Kidney (tissue), 14 donors: ENCODE results near the gene HOXD12. TPM values are rescaled to one million over a fixed set of nuclear protein-coding genes. Genes with fewer than 3 reads are reported as not detected.

Experiments
- DNase-seq, 5 donors: peaks; one replicate each; pipeline ENCODE4 v3.0.0-alpha.2; 2013 to 2020
- FAIRE-seq: peaks from 2 replicates; lab custom pipeline; 2012; peaks lifted over from hg19 to GRCh38; lab: Jason Lieb, UNC
- H3K27ac ChIP-seq, 2 donors: one replicate each; pipeline ENCODE4 v1.7.0; 2013; ENCODE audit warnings: low read depth in 2 of 2, low read length in 2 of 2, inconsistent platforms in 1 of 2
- H3K27me3 ChIP-seq: one replicate; pipeline ENCODE4 v1.7.1; 2013; ENCODE audit warnings: low read length, inconsistent platforms; ENCODE audit not compliant: control insufficient read depth, insufficient read depth
- H3K36me3 ChIP-seq, 3 donors: one replicate each; pipeline versions ENCODE4 v1.7.0 to v1.7.1; 2013; ENCODE audit warnings: low read length in 3 of 3, control low read depth in 1 of 3, inconsistent platforms in 1 of 3; ENCODE audit not compliant: insufficient read depth in 3 of 3, control insufficient read depth in 2 of 3
- H3K4me1 ChIP-seq, 3 donors: one replicate each; pipeline versions ENCODE4 v1.7.0 to v1.7.1; 2013; ENCODE audit warnings: low read length in 3 of 3, inconsistent platforms in 1 of 3, low read depth in 1 of 3; ENCODE audit not compliant: control insufficient read depth in 2 of 3, insufficient read depth in 2 of 3
- H3K4me3 ChIP-seq, 3 donors: one replicate each; pipeline versions ENCODE4 v1.7.0 to v1.8.1; 2013; ENCODE audit warnings: low read length in 3 of 3, control low read depth in 1 of 3, inconsistent platforms in 1 of 3
- H3K9ac ChIP-seq, 3 donors: one replicate each; pipeline versions ENCODE4 v1.7.0 to v1.7.1; 2013; ENCODE audit warnings: low read length in 3 of 3, control low read depth in 1 of 3, inconsistent platforms in 1 of 3
- H3K9me3 ChIP-seq, 3 donors: one replicate each; pipeline versions ENCODE4 v1.7.0 to v1.7.1; 2013; ENCODE audit warnings: low read length in 3 of 3, control low read depth in 1 of 3, inconsistent platforms in 1 of 3; ENCODE audit not compliant: control insufficient read depth in 2 of 3, insufficient read depth in 1 of 3
- CTCF ChIP-seq: IDR thresholded peaks from 3 replicates; pipeline ENCODE4 v1.5.1; 2012; ENCODE audit warnings: mild to moderate bottlenecking, moderate library complexity, borderline replicate concordance; ENCODE audit not compliant: insufficient read depth; ENCODE audit errors: extremely low read depth
- intact Hi-C: fragments of 100-400 bp; cut with DNase I; formaldehyde crosslinking; loops from one replicate; pipeline ENCODE4 v1.11.1; 2022
- polyA plus RNA-seq: library from polyadenylated mRNA; stranded (reverse); fragments of 350-450 nt; fragmentation: Illumina TruSeq; extraction: RNeasy Lipid Tissue Mini Kit (QIAGEN cat#74804); gene quantifications from one replicate; pipeline ENCODE4 v1.2.3, GENCODE V29; 2014; ENCODE audit warnings: low read depth, low replicate concordance; ENCODE audit not compliant: insufficient read depth
- total RNA-seq: library from RNA; stranded (reverse); fragmentation: NEBNext Ultra II Directional; extraction: Animal tissue kit (Norgen Biotek cat#: 25700); gene quantifications from one replicate; pipeline ENCODE4 v1.2.1, GENCODE V29; 2021
- donor health status: control.
- donor health status: control.
- donor health status: control.
- donor health status: control.
- donor health status: control.
- donor health status: DM: yes; HTN: yes; CAD: no.
- donor health status: Normal renal cell carcinoma (clear cell type).

HOXD12 gene
- total and polyA plus RNA-seq, 2 donors from 2014 or later, result not detected

DNA sequence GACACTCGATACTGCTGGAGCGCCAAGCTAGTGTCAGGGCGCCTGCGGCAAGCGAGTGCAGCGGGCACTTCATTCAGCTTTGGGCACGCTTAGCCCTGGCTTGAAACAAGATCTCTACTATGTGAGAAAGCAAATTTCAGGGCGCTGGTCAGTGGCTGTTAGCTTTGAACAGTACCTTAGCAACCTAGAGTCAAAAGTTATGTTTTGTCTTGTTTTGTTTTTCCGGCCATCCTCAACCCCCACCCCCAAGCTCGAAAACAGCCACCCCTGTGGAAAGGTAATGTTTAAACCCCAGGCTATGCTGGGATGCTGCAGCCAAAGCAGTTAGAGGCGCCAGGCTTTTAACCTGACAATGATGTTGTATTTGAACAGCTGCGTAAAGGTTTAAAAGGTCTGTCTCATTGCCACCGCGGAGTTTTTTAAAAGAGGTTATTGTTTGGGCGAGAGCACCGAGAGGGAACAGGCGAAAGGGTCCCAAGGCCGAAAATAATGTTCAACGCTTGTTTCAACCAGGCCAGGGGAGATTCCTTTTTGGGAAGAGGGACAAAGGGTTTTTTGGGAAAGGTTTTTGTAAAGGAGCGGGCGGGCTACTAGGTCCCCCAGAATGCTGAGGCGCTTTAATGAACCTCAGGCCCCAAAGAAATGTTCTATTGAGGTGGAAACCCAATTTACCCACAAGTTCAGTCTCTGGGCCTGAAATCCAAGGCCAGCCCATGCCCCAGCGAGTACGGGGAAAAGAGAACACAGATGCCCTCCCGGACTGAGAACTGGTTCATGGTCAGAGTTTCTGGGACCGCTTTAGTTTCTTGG, 14.7 kb downstream of the HOXD12 start:
- no peak for TF ChIP-seq CTCF
- Histone ChIP-seq H3K27ac (peak overlapping the region; percentile 94 to 95), H3K27me3 (no peaks in the 10 kb centered on the region), H3K9me3 (no peaks in the 10 kb centered on the region), H3K4me3 (peak overlapping the region; percentile 36 to 89 (median 69)), H3K9ac (peak overlapping the region; percentile 52 to 97 (median 84)), H3K4me1 (peaks cover 0 to 5% (median 0%) of the 10 kb centered on the region in 3 donors), H3K36me3 (peaks cover 0 to 8% (median 0%) of the 10 kb centered on the region in 3 donors)
- no peak for FAIRE-seq
- peak in 4 of 5 donors; percentile 72 to 87 (median 79) for DNase-seq
- intact Hi-C loops, result no loop called here

- no peak for TF ChIP-seq CTCF
- Histone ChIP-seq H3K4me1 (peaks cover 0 to 12% (median 0%) of the 10 kb centered on the region in 3 donors), H3K9me3 (no peaks in the 10 kb centered on the region), H3K27me3 (no peaks in the 10 kb centered on the region), H3K36me3 (peaks cover 0 to 13% (median 0%) of the 10 kb centered on the region in 3 donors), H3K27ac (peak overlapping the region; percentile 94 to 95), H3K4me3 (peak overlapping the region; percentile 43 to 89 (median 69)), H3K9ac (peak overlapping the region; percentile 52 to 97 (median 84))
- FAIRE-seq, result no peak
- peak in 1 of 5 donors; percentile 61 for DNase-seq
- intact Hi-C loops, result no loop called here
Observed at GRCh38 chr2:176114930-176115625, 15.5 kb downstream of the HOXD12 start.

DNA sequence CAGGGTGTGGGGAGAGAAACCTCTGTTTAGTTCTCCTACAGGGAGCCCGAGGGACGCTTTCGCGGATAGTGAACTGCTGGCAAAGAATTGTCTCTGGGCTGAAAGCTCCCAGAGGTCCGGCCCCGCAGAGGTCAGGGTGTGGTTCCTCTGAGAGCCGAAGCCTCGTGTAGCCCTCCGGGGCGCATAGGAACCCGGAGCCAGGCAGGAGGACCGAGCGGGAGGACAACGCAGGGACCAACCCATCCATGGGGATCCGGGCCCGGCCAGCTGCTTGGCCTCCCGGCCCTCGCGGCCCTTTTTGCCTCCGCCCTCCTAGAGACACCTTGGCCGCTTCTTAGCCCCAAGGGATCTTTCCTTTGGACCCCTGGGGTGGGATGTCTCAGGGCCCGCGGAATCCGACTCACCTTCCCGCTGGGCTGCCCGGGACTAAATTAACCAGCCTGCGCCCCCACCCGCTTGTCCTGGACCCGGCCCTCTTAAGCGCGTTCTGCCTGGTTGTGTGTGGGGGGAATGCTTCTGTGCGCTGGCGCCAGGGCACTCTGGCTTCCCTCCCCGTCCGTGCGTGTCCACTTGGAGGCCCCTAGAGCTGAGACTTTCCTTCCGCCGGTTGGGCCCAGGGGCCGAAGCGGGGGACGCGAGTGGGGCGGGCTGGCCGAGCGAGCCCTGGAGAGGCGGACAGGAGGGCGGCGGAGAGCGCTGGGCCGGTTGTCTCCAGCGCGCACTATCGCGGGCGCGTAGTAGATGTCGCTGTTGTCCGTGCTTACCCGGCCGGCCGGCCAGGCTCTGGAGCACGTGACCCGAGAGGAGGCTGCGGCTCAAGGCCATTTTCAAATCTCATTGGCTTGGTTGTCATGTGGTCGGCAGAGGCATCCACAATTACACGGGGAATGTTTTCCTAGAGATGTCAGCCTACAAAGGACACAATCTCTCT, 16.6 kb downstream of the HOXD12 start, which contains the start of gene HOXD10:
Gene HOXD10, plus strand, starts transcription at position 896 of the 931 bp plus-strand sequence. CDS start 56 bp downstream, outside the sequence.
- Histone ChIP-seq H3K27ac (peak within 1 kb of the TSS; percentile 94 to 95), H3K27me3 (no peaks in the 10 kb centered on the region), H3K4me3 (peak within 1 kb of the TSS; percentile 62 to 89 (median 69)), H3K9ac (peak within 1 kb of the TSS; percentile 49 to 97 (median 84)), H3K4me1 (peaks cover 0 to 15% (median 2%) of the 10 kb centered on the region in 3 donors), H3K9me3 (no peaks in the 10 kb centered on the region), H3K36me3 (peaks cover 0 to 10% (median 0%) of the 10 kb centered on the region in 3 donors)
- intact Hi-C loops, result no loop called here
- peak; percentile 95 to 98 (median 97) for DNase-seq
- no peak for FAIRE-seq
- TF ChIP-seq CTCF, result peak; percentile 52
